SK-N-SH treated with all-trans-retinoic acid at 6 μM for 48 hours (cell line): Measurements from ENCODE around the gene TBX19.

Experiments used
- ATAC-seq: fragments of 200-7000 bp; cut with Tn5 transposase; 3 replicates; pipeline ENCODE4 v1.9.1; 2020; ENCODE audit warnings: mild to moderate bottlenecking, moderate library complexity
- ARNTL ChIP-seq: fragments of 450-650 bp; formaldehyde crosslinking; IDR thresholded peaks from 2 replicates; pipeline ENCODE4 v1.5.0; 2020; ENCODE audit warnings: low read depth, mild to moderate bottlenecking, moderate library complexity, borderline replicate concordance
- BACH2 ChIP-seq: fragments of 250-450 bp; sonication (Bioruptor Pico); IDR thresholded peaks from 2 replicates; pipeline ENCODE4 v1.9.0; 2021; ENCODE audit warnings: mild to moderate bottlenecking, borderline replicate concordance
- CSDC2 ChIP-seq: fragments of 250-450 bp; sonication (Bioruptor Pico); IDR thresholded peaks from 2 replicates; pipeline ENCODE4 v1.5.0; 2020; ENCODE audit warnings: mild to moderate bottlenecking, moderate library complexity
- ESRRG ChIP-seq: fragments of 250-450 bp; sonication (Bioruptor Pico); IDR thresholded peaks from 2 replicates; pipeline ENCODE4 v1.6.1; 2021; ENCODE audit warnings: mild to moderate bottlenecking
- ISL1 ChIP-seq: fragments of 250-450 bp; sonication (Bioruptor Pico); IDR thresholded peaks from 2 replicates; pipeline ENCODE4 v2.1.2; 2022; ENCODE audit warnings: mild to moderate bottlenecking, moderate library complexity
- OSR1 ChIP-seq: fragments of 250-450 bp; sonication (Bioruptor Pico); IDR thresholded peaks from 2 replicates; pipeline ENCODE4 v1.8.0; 2022; ENCODE audit warnings: moderate library complexity, mild to moderate bottlenecking, inconsistent platforms
- RARB ChIP-seq: fragments of 250-450 bp; sonication (Bioruptor Pico); IDR thresholded peaks from 2 replicates; pipeline ENCODE4 v1.8.0; 2021; ENCODE audit warnings: mild to moderate bottlenecking, moderate library complexity
- SNAI2 ChIP-seq: fragments of 250-450 bp; sonication (Bioruptor Pico); IDR thresholded peaks from 2 replicates; pipeline ENCODE4 v1.5.0; 2020; ENCODE audit warnings: mild to moderate bottlenecking, moderate library complexity
- TCF4 ChIP-seq: fragments of 250-450 bp; sonication (Bioruptor Pico); IDR thresholded peaks from 2 replicates; pipeline ENCODE4 v1.8.0; 2021; ENCODE audit warnings: mild to moderate bottlenecking, moderate library complexity, borderline replicate concordance
- TOX ChIP-seq: fragments of 250-450 bp; sonication (Bioruptor Pico); IDR thresholded peaks from 2 replicates; pipeline ENCODE4 v1.8.0; 2021; ENCODE audit warnings: mild to moderate bottlenecking, moderate library complexity, borderline replicate concordance
- ZC3H10 ChIP-seq: fragments of 250-450 bp; sonication (Bioruptor Pico); IDR thresholded peaks from 2 replicates; pipeline ENCODE4 v1.5.1; 2021; ENCODE audit warnings: mild to moderate bottlenecking, moderate library complexity
- ZFP3 ChIP-seq: fragments of 250-450 bp; sonication (Bioruptor Pico); IDR thresholded peaks from 2 replicates; pipeline ENCODE4 v1.5.0; 2020; ENCODE audit warnings: mild to moderate bottlenecking, moderate library complexity
- ZFP30 ChIP-seq: fragments of 450-650 bp; formaldehyde crosslinking; IDR thresholded peaks from 2 replicates; pipeline ENCODE4 v1.5.0; 2022; ENCODE audit warnings: mild to moderate bottlenecking, moderate library complexity
- ZNF565 ChIP-seq: fragments of 450-650 bp; formaldehyde crosslinking; conservative IDR thresholded peaks from 2 replicates; pipeline ENCODE4 v1.5.0; 2020; ENCODE audit warnings: low read depth, mild to moderate bottlenecking, moderate library complexity
- ZNF70 ChIP-seq: fragments of 450-650 bp; formaldehyde crosslinking; IDR thresholded peaks from 2 replicates; pipeline ENCODE4 v1.5.0; 2020; ENCODE audit warnings: mild to moderate bottlenecking, moderate library complexity
- ZNF8 ChIP-seq: fragments of 450-650 bp; formaldehyde crosslinking; IDR thresholded peaks from 2 replicates; pipeline ENCODE4 v1.5.0; 2020; ENCODE audit warnings: mild to moderate bottlenecking, moderate library complexity
- TF ChIP-seq, protein P1 (sequence below): fragments of 250-450 bp; sonication (Bioruptor Pico); IDR thresholded peaks from 2 replicates; pipeline ENCODE4 v1.5.0; 2020; ENCODE audit warnings: mild to moderate bottlenecking, moderate library complexity
- TF ChIP-seq, protein P2 (sequence below): fragments of 250-450 bp; sonication (Bioruptor Pico); IDR thresholded peaks from 2 replicates; pipeline ENCODE4 v1.8.0; 2020; ENCODE audit warnings: mild to moderate bottlenecking, moderate library complexity, borderline replicate concordance
- TF ChIP-seq, protein P3 (sequence below): fragments of 250-450 bp; sonication (Bioruptor Pico); IDR thresholded peaks from 2 replicates; pipeline ENCODE4 v1.8.0; 2021; ENCODE audit warnings: low read depth, mild to moderate bottlenecking, moderate library complexity, borderline replicate concordance
- TF ChIP-seq, protein P4 (sequence below): fragments of 250-450 bp; sonication (Bioruptor Pico); IDR thresholded peaks from 2 replicates; pipeline ENCODE4 v1.5.1; 2020; ENCODE audit warnings: low read depth, mild to moderate bottlenecking, moderate library complexity

The TBX19 gene

DNA sequence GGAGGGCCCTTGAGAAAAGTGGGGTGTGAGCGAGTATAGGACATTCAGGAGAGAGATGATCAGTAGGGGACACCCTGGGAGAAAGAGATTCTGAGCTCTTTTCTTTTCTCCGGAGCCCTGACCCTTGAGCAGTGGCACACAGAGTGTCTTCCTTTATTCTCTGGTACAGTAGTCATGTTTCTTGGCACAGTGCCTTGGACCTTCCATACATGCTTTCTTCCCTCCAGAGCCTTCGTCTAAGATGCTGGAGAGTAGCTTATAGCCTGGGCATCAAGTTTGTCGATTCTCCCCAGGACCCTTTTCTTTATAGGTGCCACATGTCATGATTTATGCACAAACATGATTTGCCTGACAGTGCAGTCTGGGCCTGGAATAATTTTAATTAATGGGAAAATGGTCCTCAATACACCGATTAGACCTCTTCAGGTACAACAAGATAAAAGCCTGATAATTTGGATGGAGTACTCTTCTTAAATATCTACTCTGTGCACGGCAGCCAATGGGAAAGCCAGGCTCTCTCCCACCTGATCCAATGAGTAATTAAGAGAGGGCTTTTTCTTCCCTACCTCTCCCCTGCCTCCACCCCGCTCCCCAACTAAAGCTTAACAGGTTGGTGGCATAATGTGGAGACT is at the start of gene TBX19:
TSS of gene TBX19 (plus strand) at position 582 of the 632 bp plus-strand sequence. CDS start 214 bp downstream, outside the sequence.
- TF ChIP-seq OSR1 = no peak
- TF ChIP-seq ZNF70 (CRISPR knock-in tag) = no peak
- TF ChIP-seq ZNF565 (CRISPR knock-in tag) = no peak
- TF ChIP-seq ZFP3 = no peak
- no peak for ATAC-seq

DNA sequence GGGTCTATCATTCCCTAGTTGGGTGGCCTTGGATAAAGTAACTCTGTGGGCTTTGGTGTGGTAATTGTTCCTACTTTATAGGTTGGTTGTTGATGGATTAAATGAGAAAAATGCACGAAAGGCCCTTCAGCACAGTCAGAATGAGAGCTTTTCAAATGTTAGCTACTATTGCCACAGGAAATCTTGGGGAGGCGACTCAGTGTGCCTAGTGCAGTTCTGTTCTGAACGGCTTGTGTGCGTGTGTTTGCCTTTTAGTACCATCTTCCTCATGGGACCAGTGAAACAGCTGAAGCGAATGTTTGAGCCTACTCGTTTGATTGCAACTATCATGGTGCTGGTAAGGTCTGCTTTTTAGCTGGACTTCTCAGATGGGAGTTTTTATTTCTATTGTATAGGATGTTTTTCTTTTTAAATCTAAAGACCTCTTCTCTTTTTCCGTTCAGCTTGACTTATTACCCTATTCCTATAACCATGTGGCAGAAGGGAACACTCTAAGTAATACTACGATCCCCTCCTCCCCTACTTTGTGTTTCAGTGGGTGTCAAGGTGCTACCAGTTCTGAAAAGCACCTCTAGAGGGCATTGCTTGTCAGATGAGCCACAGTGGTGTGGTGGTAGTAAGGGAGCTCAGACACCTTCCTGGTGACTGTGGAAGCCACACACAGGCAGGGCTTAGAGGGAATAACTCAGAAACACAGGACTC is 45.7 kb upstream of the TBX19 start:
- no peak for TF ChIP-seq ESRRG (CRISPR knock-in tag)
- TF ChIP-seq RARB = no peak
- TF ChIP-seq OSR1 = no peak
- TF ChIP-seq, protein P1, sequence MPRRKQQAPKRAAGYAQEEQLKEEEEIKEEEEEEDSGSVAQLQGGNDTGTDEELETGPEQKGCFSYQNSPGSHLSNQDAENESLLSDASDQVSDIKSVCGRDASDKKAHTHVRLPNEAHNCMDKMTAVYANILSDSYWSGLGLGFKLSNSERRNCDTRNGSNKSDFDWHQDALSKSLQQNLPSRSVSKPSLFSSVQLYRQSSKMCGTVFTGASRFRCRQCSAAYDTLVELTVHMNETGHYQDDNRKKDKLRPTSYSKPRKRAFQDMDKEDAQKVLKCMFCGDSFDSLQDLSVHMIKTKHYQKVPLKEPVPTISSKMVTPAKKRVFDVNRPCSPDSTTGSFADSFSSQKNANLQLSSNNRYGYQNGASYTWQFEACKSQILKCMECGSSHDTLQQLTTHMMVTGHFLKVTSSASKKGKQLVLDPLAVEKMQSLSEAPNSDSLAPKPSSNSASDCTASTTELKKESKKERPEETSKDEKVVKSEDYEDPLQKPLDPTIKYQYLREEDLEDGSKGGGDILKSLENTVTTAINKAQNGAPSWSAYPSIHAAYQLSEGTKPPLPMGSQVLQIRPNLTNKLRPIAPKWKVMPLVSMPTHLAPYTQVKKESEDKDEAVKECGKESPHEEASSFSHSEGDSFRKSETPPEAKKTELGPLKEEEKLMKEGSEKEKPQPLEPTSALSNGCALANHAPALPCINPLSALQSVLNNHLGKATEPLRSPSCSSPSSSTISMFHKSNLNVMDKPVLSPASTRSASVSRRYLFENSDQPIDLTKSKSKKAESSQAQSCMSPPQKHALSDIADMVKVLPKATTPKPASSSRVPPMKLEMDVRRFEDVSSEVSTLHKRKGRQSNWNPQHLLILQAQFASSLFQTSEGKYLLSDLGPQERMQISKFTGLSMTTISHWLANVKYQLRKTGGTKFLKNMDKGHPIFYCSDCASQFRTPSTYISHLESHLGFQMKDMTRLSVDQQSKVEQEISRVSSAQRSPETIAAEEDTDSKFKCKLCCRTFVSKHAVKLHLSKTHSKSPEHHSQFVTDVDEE (CRISPR knock-in tag) = no peak
- TF ChIP-seq ISL1 (CRISPR knock-in tag) = no peak
- no peak for TF ChIP-seq TOX (CRISPR knock-in tag)
- no peak for TF ChIP-seq ZFP30
- peak; percentile 96 for ATAC-seq

DNA sequence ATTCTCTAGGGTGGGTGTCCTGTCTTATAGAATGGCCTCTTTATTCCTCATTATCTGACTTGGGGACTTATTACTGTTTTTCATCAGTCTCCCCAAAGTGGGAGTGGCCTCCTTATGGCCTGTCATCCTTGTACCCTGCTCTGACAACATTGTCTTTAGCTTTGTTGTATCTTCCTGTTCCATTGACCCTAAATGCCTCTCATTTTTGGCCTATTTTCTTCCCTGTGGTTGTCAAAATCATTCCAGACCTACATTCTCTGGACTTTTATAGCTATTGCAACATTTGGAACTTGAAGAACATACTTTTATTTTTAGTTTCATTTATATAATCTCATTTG is 45.2 kb upstream of the TBX19 start:
- TF ChIP-seq TCF4 (CRISPR knock-in tag) = no peak
- TF ChIP-seq CSDC2 (CRISPR knock-in tag) = no peak
- TF ChIP-seq BACH2 (CRISPR knock-in tag) = no peak
- TF ChIP-seq ARNTL (CRISPR knock-in tag) = no peak
- TF ChIP-seq ZNF70 (CRISPR knock-in tag) = no peak
- no peak for TF ChIP-seq ZC3H10
- no peak for TF ChIP-seq TOX (CRISPR knock-in tag)
- TF ChIP-seq, protein P2, sequence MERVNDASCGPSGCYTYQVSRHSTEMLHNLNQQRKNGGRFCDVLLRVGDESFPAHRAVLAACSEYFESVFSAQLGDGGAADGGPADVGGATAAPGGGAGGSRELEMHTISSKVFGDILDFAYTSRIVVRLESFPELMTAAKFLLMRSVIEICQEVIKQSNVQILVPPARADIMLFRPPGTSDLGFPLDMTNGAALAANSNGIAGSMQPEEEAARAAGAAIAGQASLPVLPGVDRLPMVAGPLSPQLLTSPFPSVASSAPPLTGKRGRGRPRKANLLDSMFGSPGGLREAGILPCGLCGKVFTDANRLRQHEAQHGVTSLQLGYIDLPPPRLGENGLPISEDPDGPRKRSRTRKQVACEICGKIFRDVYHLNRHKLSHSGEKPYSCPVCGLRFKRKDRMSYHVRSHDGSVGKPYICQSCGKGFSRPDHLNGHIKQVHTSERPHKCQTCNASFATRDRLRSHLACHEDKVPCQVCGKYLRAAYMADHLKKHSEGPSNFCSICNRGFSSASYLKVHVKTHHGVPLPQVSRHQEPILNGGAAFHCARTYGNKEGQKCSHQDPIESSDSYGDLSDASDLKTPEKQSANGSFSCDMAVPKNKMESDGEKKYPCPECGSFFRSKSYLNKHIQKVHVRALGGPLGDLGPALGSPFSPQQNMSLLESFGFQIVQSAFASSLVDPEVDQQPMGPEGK (CRISPR knock-in tag) = no peak
- TF ChIP-seq, protein P1 (CRISPR knock-in tag) = no peak
- TF ChIP-seq ISL1 (CRISPR knock-in tag) = no peak
- no peak for TF ChIP-seq RARB
- TF ChIP-seq ZFP30 = no peak
- no peak for TF ChIP-seq SNAI2 (CRISPR knock-in tag)
- TF ChIP-seq ZNF8 (CRISPR knock-in tag) = no peak
- TF ChIP-seq ZNF565 (CRISPR knock-in tag) = no peak
- TF ChIP-seq, protein P3, sequence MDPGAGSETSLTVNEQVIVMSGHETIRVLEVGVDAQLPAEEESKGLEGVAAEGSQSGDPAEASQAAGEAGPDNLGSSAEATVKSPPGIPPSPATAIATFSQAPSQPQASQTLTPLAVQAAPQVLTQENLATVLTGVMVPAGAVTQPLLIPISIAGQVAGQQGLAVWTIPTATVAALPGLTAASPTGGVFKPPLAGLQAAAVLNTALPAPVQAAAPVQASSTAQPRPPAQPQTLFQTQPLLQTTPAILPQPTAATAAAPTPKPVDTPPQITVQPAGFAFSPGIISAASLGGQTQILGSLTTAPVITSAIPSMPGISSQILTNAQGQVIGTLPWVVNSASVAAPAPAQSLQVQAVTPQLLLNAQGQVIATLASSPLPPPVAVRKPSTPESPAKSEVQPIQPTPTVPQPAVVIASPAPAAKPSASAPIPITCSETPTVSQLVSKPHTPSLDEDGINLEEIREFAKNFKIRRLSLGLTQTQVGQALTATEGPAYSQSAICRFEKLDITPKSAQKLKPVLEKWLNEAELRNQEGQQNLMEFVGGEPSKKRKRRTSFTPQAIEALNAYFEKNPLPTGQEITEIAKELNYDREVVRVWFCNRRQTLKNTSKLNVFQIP (CRISPR knock-in tag) = no peak
- TF ChIP-seq, protein P4, sequence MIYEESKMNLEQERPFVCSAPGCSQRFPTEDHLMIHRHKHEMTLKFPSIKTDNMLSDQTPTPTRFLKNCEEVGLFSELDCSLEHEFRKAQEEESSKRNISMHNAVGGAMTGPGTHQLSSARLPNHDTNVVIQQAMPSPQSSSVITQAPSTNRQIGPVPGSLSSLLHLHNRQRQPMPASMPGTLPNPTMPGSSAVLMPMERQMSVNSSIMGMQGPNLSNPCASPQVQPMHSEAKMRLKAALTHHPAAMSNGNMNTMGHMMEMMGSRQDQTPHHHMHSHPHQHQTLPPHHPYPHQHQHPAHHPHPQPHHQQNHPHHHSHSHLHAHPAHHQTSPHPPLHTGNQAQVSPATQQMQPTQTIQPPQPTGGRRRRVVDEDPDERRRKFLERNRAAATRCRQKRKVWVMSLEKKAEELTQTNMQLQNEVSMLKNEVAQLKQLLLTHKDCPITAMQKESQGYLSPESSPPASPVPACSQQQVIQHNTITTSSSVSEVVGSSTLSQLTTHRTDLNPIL = no peak
- peak; percentile 23 for ATAC-seq
